ENCODE measurements around the gene PPP1CB.
"Not testable (repeated sequence)": the region's sequence is repeated elsewhere in the genome, so short reads cannot be mapped to it uniquely, and the experiment has no call there.

The PPP1CB gene

GRCh38 chr2:28742619-28743018 is 9.0 kb upstream of the PPP1CB start:
- not testable (repeated sequence) for DNase-seq (ENCODE audit: low read depth in 2 of 3, low spot score in 2 of 3)

GRCh38 chr2:28745225-28745624 is 6.4 kb upstream of the PPP1CB start:
- no peak for DNase-seq (ENCODE audit: low read depth in 2 of 3, low spot score in 2 of 3)

GRCh38 chr2:28745876-28746275 is 5.8 kb upstream of the PPP1CB start:
- no peak for DNase-seq (ENCODE audit: low read depth in 2 of 3, low spot score in 2 of 3)

GRCh38 chr2:28746429-28747111 is 5.1 kb upstream of the PPP1CB start:
- DNase-seq (ENCODE audit: low read depth in 2 of 3, low spot score in 2 of 3), result no peak

GRCh38 chr2:28747714-28748113 is 3.9 kb upstream of the PPP1CB start:
- DNase-seq (ENCODE audit: low read depth in 2 of 3, low spot score in 2 of 3), result no peak

GRCh38 chr2:28748176-28748575 is 3.5 kb upstream of the PPP1CB start:
- DNase-seq (ENCODE audit: low read depth in 2 of 3, low spot score in 2 of 3), result no peak

GRCh38 chr2:28748941-28749340 is 2.7 kb upstream of the PPP1CB start:
- no peak for DNase-seq (ENCODE audit: low read depth in 2 of 3, low spot score in 2 of 3)

GRCh38 chr2:28749526-28749925 is 2.1 kb upstream of the PPP1CB start:
- no peak for DNase-seq (ENCODE audit: low read depth in 2 of 3, low spot score in 2 of 3)

- no peak for DNase-seq (ENCODE audit: low read depth in 2 of 3, low spot score in 2 of 3)
These were observed 1.0 kb upstream of the PPP1CB start for GRCh38 chr2:28750316-28751251.

- DNase-seq (ENCODE audit: low read depth in 2 of 3, low spot score in 2 of 3), result peak in 1 of 3 experiments; percentile 45
These were observed 463 bp downstream of the PPP1CB start for GRCh38 chr2:28751956-28752630.

- no peak for DNase-seq (ENCODE audit: low read depth in 2 of 3, low spot score in 2 of 3)
These were observed 1.2 kb downstream of the PPP1CB start for GRCh38 chr2:28752631-28753376.

- no peak for DNase-seq (ENCODE audit: low read depth in 2 of 3, low spot score in 2 of 3)
These were observed 2.7 kb downstream of the PPP1CB start for GRCh38 chr2:28754321-28754720.

- no peak for DNase-seq (ENCODE audit: low read depth in 2 of 3, low spot score in 2 of 3)
These were observed 3.8 kb downstream of the PPP1CB start for GRCh38 chr2:28755421-28755820.

- DNase-seq (ENCODE audit: low read depth in 2 of 3, low spot score in 2 of 3), result no peak
These were observed 6.8 kb downstream of the PPP1CB start for GRCh38 chr2:28758459-28758858.

GRCh38 chr2:28761420-28761819 is 9.8 kb downstream of the PPP1CB start:
- no peak for DNase-seq (ENCODE audit: low read depth in 2 of 3, low spot score in 2 of 3)

- DNase-seq (ENCODE audit: low read depth in 2 of 3, low spot score in 2 of 3), result no peak
These were observed 13.5 kb downstream of the PPP1CB start for GRCh38 chr2:28764909-28765711.

- no peak for DNase-seq (ENCODE audit: low read depth in 2 of 3, low spot score in 2 of 3)
These were observed 14.4 kb downstream of the PPP1CB start for GRCh38 chr2:28766070-28766469.

- no peak for DNase-seq (ENCODE audit: low read depth in 2 of 3, low spot score in 2 of 3)
These were observed 15.7 kb downstream of the PPP1CB start for GRCh38 chr2:28767337-28767736.

GRCh38 chr2:28768422-28768821 is 16.8 kb downstream of the PPP1CB start:
- DNase-seq (ENCODE audit: low read depth in 2 of 3, low spot score in 2 of 3), result no peak

GRCh38 chr2:28768952-28769351 is 17.3 kb downstream of the PPP1CB start:
- no peak for DNase-seq (ENCODE audit: low read depth in 2 of 3, low spot score in 2 of 3)

Data from activated CD8-positive, alpha-beta memory T cell treated with anti-CD3 and anti-CD28 coated beads for 48 hours (primary cell).